GM21717 (cell line): Measurements from ENCODE around the gene SAT2.
A peak's percentile ranks its signal among the peaks of the same experiment; 100 is the strongest.
"Not testable (repeated sequence)": the region's sequence is repeated elsewhere in the genome, so short reads cannot be mapped to it uniquely, and the experiment has no call there.

Experiments used
- ATAC-seq: cut with Tn5 transposase; IDR thresholded peaks from one replicate; pipeline ENCODE4 v1.9.1; 2021; ENCODE audit warnings: mild to moderate bottlenecking, moderate library complexity; ENCODE audit not compliant: unreplicated experiment

SAT2 gene

GRCh38 chr17:7634384-7634783, 6.8 kb upstream of the SAT2 start:
- no peak for ATAC-seq

GRCh38 chr17:7633093-7633492, 5.5 kb upstream of the SAT2 start:
- no peak for ATAC-seq

- ATAC-seq: no peak
These were observed 4.9 kb upstream of the SAT2 start for GRCh38 chr17:7632492-7632894.

GRCh38 chr17:7631398-7632380, 4.1 kb upstream of the SAT2 start:
- no peak for ATAC-seq

- no peak for ATAC-seq
These were observed 2.4 kb upstream of the SAT2 start, which contains the start of gene SHBG for GRCh38 chr17:7629939-7630571. Gene SHBG, plus strand, starts transcription at chr17:7630135. Its CDS starts 38 bp downstream, at chr17:7630173.

GRCh38 chr17:7626956-7627249, 718 bp downstream of the SAT2 start:
- ATAC-seq: no peak

GRCh38 chr17:7626307-7626706, 1.3 kb downstream of the SAT2 start:
- ATAC-seq: no peak

GRCh38 chr17:7625749-7626148, 1.9 kb downstream of the SAT2 start:
- ATAC-seq: not testable (repeated sequence)

- no peak for ATAC-seq
These were observed 4.0 kb downstream of the SAT2 start for GRCh38 chr17:7623661-7624060.

GRCh38 chr17:7620835-7621234, 6.8 kb downstream of the SAT2 start:
- no peak for ATAC-seq

GRCh38 chr17:7618608-7619007, 9.0 kb downstream of the SAT2 start:
- ATAC-seq: no peak

- ATAC-seq: no peak
These were observed 12.3 kb downstream of the SAT2 start for GRCh38 chr17:7615265-7615747.

GRCh38 chr17:7614425-7615264, 13.0 kb downstream of the SAT2 start, which contains the start of gene FXR2:
Gene FXR2, minus strand, starts transcription at chr17:7614897. Its CDS starts 365 bp downstream, at chr17:7614532.
- ATAC-seq: peak; percentile 65

- peak; percentile 5 for ATAC-seq
These were observed 13.7 kb downstream of the SAT2 start for GRCh38 chr17:7613769-7614424.

- ATAC-seq: no peak
These were observed 15.4 kb downstream of the SAT2 start for GRCh38 chr17:7612294-7612640.

GRCh38 chr17:7611635-7612293, 15.9 kb downstream of the SAT2 start:
- no peak for ATAC-seq

- no peak for ATAC-seq
These were observed 17.0 kb downstream of the SAT2 start for GRCh38 chr17:7610641-7611040.

GRCh38 chr17:7606280-7606679, 21.3 kb downstream of the SAT2 start:
- ATAC-seq: no peak

GRCh38 chr17:7597561-7597960, 30.1 kb downstream of the SAT2 start:
- not testable (repeated sequence) for ATAC-seq

GRCh38 chr17:7593296-7593695, 34.3 kb downstream of the SAT2 start:
- ATAC-seq: no peak
